TTC549 (cell line): Measurements from ENCODE around the gene ALDH3B2.
"Not testable (repeated sequence)": the region's sequence is repeated elsewhere in the genome, so short reads cannot be mapped to it uniquely, and the experiment has no call there.

Experiments used
- FAIRE-seq: peaks from 2 replicates; lab custom pipeline; 2012; peaks lifted over from hg19 to GRCh38; lab: Jason Lieb, UNC

The ALDH3B2 gene

DNA sequence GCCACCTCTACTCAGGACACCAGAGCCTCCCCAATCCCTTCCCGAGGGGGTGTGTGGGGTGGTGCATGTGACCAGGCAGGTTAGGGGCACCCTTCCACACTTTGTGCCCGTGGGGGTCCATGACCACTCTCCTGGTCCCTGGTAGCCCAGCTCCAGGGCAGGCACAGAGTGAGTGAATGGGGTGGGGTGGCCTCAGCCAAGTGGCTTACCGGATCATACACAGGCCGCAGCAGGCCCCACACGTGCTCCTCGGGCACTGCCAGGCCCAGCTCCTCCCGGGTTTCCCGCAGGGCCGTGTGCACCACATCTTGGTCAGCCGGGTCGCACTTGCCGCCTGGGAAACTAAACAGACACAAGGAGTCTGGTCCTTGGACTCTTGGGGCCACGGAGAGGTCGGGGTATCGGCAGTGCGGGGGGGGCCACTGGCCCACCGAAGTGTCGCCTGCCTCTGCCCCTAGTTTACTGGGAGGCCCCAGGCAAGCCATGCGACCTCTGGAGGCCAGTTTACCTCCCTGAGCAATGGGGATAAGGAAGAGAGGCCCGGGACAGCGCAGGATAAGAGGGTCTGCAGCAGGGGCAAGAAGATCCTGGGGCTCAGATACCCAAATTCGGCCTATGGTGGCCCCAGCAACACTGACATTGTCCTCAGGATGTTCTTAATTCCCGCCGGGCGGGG, 45.6 kb downstream of the ALDH3B2 start:
- no peak for FAIRE-seq

DNA sequence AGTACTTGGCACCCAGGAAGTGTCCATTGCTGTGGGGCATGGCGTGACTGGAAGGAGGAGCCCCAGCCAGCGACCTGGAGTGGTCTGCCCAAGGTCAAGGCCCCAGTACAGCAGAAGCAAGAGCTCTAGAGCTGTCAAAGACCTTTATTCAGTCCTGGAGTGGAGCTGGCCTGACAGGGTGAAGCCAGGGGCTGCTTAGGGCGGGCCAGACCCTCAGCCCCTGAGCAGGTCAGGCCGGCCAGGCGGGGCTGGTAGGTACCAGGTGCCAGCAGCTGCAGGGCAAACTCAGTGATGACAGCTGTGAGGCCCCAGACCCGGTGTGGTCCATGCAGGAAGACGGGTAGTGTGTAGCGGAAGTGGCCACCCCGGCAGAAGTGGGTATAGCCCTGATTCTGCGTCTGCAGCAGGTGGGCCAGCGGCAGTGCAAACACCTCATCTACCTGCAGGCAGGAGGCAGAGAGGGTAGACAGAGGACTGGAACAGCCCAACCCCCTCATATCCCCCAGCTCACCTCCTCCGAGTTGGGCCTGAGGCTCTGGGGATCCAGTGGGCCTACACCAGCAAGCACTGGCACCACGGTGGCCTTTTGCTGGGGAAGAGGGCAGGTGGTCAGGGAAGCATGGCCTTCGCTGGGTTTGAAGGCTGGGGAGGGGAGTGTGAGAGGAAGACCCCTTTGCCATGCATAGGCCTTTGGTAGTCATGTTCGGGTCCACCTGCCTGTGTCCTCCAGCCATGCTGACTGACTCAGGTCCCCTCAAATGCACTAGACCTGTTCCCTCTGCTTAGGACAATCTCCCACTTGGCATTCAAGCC, 46.4 kb downstream of the ALDH3B2 start:
- no peak for FAIRE-seq

DNA sequence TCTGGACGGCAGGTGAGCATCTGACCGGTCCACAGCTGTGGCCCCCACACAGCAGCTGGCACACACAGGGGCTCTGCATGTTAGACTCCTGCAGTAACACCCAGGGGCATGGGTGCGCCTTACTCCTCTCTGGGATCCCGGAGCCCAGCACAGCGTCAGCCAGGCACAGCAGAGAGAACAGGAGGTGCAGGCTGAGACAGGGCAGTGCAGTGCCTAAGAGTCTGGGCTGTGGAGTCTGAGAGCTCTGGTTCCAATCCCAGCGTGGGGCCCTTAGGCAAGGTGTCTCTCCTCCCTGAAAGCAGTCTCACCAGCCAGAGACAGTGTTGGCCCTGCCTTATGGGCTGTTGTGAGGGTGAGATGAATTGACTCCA, 47.0 kb downstream of the ALDH3B2 start:
- no peak for FAIRE-seq

DNA sequence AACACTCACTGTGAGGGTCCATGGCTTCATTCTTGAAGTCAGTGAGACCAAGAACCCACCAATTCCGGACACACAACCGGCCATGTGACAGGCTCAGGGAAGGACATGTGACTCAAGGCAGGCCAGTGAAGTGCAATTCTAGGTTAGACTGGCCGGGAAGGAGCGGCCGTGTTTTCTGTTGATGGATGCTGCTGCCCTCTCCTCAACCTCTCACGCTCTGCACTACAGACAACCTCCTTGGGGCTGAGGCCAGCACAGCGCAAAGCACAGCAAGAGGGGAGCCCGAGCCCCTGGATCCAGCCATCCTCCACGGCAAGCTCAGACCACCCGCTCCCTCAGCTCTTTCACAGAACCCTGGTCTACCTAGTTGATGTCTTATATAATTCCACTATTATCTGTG, 47.5 kb downstream of the ALDH3B2 start:
- FAIRE-seq: no peak

DNA sequence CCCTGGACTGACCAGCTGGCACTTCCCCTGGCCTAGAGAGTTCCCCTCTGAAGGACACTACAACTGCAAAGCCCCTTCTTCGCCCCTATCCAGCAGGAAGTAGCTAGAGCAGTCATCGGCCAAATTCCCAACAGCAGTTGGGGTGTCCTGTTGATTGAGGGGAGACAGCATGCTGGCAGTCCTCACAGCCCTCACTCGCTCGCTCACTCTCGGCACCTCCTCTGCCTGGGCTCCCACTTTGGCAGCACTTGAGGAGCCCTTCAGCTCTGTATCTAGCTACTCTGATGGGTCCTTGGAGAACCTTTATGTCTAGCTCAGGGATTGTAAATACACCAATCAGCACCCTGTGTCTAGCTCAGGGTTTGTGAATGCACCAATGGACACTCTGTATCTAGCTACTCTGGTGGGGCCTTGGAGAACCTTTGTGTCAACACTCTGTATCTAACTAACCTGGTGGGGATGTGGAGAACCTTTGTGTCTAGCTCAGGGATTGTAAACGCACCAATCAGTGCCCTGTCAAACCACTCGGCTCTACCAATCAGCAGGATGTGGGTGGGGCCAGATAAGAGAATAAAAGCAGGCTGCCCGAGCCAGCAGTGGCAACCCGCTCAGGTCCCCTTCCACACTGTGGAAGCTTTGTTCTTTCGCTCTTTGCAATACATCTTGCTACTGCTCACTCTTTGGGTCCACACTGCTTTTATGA, 48.1 kb downstream of the ALDH3B2 start:
- FAIRE-seq: not testable (repeated sequence)

DNA sequence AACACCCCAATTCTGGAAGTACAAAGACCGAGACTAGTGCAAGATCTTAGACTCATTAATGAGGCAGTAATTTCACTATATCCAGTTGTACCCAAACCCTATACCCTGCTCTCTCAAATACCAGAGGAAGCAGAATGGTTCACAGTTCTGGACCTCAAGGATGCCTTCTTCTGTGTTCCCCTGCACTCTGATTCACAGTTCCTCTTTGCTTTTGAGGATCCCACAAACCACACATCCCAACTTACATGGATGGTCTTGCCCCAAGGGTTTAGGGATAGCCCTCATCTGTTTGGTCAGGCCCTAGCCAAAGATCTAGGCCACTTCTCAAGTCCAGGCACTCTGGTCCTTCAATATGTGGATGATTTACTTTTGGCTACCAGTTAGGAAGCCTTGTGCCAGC, 50.6 kb downstream of the ALDH3B2 start:
- not testable (repeated sequence) for FAIRE-seq

DNA sequence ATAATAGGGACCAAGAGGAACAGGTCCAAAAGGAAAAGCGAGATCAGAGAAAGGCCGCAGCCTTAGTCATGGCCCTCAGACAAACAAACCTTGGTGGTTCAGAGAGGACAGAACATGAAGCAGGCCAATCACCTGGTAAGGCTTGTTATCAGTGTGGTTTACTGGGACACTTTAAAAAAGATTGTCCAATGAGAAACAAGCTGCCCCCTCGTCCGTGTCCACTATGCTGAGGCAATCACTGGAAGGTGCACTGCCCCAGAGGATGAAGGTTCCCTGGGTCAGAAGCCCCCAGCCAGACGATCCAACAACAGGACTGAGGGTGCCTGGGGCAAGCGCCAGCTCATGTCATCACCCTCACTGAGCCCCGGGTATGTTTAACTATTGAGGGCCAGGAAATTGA, 51.5 kb downstream of the ALDH3B2 start:
- FAIRE-seq: not testable (repeated sequence)

DNA sequence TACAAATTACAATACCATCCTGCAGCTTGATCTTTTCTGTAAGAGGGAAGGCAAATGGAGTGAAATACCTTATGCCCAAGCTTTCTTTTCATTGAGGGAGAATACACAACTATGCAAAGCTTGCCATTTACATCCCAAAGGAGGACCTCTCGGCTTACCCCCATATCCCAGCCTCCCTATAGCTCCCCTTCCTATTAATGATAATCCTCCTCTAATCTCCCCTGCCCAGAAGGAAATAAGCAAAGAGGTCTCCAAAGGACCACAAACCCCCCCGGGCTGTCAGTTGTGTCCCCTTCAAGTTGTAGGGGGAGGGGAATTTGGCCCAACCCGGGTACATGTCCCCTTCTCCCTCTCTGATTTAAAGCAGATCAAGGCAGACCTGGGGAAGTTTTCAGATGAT, 52.5 kb downstream of the ALDH3B2 start:
- FAIRE-seq: not testable (repeated sequence)

DNA sequence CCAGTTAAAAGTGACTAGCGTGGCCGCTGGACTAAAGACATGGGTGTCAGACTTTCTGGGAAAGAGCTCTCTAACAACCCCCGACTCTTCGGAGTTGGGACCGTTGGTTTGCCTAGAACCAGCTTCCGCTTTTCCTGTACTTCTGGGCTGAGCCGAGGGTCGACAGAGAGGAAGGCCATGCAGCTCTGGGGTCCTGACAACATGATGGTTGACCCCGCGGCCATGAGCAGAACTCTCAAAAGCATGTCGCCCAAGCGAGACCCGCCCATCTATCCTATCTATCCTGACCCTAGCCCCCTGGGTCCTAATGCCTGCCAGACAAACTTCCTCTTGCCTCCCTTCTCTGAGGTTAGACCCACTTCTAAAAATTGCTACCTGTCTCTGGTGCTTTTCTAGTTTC, 53.8 kb downstream of the ALDH3B2 start:
- not testable (repeated sequence) for FAIRE-seq

DNA sequence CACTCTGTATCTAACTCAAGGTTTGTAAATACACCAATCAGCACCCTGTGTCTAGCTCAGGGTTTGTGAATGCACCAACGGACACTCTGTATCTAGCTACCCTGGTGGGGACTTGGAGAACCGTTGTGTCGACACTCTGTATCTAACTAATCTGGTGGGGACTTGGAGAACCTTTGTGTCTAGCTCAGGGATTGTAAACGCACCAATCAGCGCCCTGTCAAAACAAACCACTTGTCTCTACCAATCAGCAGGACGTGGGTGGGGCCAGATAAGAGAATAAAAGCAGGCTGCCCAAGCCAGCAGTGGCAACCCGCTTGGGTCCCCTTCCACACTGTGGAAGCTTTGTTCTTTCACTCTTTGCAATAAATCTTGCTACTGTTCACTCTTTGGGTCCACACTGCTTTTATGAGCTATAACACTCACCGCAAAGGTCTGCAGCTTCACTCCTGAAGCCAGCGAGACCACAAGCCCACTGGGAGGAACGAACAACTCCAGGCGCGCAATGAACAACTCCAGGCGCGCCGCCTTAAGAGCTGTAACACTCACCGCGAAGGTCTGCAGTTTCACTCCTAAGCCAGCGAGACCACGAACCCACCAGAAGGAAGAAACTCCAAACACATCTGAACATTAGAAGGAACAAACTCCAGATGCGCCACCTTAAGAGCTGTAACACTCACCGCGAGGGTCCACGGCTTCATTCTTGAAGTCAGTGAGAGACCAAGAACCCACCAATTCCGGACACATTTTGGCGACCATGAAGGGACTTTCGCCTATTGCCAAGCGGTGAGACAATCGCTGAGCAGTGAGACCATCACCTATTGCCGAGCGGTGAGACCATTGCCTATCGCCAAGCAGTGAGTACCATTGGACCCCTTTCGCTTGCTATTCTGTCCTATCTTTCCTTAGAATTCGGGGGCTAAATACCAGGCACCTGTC, 54.5 kb downstream of the ALDH3B2 start:
- not testable (repeated sequence) for FAIRE-seq

DNA sequence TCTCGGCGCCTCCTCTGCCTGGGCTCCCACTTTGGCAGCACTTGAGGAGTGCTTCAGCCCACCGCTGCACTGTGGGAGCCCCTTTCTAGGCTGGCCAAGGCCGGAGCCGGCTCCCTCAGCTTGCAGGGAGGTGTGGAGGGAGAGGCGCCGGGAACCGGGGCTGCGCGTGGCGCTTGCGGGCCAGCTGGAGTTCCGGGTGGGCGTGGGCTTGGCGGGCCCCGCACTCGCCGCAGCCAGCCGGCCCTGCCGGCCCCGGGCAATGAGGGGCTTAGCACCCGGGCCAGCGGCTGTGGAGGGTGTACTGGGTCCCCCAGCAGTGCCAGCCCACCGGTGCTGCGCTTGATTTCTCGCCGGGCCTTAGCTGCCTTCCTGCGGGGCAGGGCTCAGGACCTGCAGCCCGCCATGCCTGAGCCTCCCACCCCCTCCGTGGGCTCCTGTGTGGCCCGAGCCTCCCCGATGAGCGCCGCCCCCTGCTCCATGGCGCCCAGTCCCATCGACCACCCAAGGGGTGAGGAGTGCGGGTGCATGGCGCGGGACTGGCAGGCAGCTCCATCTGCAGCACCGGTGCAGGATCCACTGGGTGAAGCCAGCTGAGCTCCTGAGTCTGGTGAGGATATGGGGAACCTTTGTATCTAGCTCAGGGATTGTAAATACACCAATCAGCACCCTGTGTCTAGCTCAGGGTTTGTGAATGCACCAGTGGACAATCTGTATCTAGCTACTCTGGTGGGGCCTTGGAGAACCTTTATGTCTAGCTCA, 55.3 kb downstream of the ALDH3B2 start:
- FAIRE-seq: not testable (repeated sequence)

DNA sequence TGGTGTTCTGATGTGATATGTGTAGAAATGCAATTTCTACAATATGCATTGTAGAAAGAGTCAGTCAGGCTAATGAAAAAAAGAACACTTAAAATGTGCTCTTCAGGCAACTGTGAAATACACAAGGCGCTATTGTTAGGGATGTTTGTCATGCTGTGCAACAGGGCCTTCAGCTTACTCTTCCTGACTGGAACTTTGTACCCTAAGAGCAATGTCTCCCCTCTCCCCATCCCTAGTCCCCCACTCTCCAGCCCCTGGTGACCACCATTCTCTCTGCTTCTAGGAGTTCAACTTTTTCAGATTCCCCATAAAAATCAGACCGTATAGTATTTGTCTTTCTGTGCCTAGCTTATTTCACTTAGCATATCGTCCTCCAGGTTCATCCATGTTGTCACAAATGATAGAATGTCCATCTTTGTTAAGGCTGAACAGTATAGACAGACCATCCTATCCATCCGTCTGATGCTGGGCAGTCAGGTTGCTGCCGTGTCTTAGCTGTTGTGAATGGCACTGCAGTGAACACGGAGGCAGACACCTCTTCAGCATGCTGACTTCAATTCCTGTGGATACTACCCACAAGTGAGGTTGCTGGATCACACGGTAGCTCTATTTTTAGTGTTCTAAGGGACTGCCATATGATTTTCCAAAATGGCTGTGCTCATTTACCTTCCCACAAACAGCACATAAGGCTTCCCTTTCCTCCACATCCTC, 57.0 kb downstream of the ALDH3B2 start:
- FAIRE-seq: no peak

DNA sequence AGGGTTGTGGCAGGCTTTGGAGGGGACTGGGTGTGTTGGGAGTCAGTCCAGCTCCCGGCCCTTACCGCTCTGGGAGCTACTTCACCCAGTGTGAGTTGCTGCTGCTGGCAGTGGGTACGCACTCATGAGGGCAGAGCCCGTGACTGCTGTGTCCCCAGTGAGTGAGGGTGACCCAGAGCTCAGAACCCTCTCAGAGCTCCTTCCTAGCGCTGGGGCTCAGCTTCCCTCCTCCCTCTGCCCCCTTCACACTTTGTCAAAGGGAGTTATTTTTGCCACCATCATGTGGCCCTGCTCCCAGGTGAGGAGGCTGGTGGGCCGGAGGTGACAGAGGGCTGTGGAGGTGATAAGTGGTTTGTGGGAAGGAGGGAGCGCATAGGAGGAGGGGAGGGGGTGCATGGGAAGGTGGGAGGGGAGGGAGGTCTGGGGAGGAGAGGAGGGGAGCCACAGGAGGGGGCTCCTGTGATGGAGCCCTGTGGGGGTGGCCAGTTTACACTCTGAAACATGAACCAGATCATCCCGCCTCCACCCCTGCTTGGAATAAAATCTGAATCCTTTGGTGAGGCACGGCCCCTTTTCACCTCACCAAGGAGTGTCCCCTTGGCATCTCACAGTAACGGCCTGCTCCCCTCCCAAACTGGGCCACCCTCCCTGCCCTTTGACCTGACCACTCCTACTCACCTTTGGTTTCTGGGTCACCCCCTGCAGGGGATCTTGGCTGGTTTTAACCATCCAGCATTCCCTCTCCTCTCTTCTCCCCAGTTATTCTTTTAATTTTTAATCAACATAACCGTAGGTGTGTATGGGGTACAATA, 57.8 kb downstream of the ALDH3B2 start:
- FAIRE-seq: no peak

DNA sequence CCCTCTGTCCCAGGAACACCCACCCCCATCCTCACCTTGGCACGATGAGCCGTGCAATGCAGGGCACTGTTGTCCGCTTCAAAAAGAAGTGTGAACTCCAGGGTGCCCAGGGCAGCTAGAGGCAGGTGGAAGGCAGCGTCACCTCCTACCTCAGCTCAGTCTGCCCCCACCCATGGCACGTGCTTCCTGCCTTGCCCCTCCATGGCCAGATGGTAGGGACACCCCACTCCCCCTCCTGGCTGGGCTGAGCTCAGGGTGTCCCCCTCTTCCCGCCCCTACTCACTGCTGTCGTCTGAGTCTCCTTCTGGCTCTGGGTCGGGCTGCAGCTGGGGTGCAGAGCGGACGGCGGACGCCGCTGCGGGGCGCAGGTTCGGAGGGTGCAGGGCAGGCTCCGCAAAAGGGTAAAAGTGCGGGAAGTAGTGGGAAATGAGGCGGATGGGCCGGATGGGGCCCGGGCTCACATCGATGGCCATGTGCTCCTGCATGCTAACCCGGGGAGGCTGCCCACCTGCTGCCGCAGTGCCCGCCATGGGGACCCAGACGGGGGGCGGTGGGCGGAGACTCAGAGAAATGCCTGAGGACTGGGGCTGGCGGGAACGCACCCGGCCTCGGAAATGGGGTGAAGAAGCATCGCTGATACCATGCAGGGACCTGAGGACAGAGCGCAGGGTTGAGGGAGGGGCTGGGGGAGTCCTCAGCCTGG, 58.5 kb downstream of the ALDH3B2 start:
- no peak for FAIRE-seq

DNA sequence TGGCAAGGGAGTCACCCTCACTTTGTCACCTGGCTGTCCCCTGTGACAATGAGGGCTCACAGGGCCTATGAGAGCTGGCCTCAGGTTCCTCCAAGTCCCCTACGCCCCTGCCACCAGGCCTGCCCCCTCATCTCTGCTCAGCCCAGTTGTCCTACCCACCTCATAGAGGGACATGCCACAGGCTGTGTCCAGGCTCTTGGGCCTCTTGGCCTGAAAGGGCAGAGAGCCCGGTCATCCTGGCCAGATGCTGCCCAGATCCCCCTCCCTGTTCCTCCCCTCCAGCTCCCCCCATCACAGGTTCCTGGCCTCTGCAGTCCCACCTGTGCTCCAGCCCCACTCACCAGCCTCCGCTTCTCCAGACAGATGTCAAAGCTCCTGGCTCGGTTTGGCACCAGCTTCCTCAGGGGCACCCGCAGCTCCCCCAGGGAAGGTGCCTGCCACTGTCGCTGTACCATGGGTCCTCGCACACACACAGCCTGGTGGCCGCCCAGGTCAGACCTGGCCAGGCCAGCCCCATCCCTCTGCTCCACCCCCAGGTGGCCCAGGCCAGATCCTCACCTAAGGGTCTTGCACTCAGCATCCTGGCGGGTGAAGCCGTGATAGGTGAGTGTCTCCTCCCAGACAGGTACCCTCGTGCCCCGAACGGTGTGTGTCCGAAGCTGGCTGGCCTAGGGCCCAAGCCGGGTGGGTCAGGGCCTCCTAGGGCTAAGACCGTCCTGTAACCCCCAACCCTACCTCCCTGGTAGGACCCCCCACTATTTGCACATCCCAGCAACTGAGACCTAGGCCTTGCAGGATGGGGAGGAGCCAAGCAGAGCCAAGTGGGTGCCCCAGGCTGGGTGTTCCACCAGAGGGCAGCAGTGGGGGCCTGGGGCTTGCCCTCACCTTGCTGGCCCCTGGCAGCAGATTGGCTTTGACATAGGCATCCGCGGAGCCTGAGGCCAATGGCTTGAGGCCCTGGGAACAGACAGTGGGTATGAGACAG, 59.4 kb downstream of the ALDH3B2 start:
- FAIRE-seq: no peak

DNA sequence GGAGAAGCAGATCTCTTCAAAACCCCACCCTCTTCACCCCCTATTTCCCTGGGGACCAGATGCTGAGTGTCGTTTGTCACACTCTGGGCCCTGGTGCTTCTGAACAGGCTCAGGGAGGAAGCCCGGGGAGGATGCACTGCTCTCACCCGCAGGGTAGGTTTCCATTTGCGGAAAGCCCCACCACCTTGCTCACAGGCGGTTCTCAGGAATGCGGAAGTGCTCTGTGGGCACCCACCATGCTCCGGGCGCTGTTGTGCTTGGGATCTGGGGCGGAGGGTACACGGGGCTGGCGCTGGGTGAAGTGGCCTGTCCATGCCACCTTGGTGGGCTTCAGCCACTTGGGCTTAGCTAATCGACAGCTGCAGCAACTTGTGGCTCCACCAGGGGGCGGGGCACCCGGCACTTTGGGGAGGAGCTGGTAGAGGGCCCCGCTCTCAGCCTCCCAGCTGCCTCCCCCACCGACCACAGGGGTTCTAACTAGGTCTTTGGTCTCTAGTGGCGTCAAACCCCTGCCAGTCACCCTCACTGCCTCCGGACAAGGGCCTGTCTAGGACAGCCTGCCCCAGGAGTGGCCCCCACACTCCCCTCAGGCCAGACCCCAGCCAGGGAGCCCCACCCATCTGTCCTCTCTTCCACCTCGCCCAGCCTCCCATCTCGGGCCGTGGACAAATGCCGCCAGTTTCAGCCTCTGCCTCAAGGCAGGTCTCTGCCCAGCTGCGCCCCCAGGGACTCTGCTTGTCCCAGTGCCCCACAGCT, 60.3 kb downstream of the ALDH3B2 start:
- no peak for FAIRE-seq

DNA sequence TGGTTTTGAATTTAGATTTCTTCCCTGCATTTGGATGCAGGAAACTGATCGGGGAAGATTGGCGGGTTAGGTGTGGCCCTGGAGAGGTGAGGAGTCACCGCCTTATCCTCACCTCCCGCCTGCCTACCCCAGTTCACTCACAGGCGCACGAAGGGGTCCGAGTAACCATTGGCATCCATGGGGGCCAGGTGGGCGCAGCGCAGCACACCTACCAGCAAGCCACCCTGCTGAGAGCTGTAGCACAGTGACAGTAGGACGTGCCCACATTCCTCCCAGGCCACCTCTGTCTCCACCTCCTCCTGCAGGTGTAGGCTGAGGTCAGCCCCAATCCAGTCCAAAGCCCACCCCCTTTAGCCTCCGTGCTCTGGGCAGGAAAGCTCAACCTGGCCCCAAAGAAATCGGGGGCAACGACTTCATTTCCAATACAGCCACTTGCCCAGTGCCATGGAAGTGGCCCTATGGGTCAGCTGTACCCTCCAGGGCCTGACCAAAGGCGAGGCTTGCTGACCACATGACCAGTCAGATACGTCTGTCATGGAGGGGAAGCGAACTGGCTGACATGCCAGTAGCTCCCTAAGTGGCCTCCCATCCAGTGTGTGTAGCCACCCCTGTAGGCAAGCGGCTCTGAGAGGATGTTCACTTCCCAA, 61.0 kb downstream of the ALDH3B2 start:
- no peak for FAIRE-seq
